Stimulated activated CD4-positive, alpha-beta T cell treated with anti-CD3 and anti-CD28 coated beads, Interleukin-15, amount 100 ng/mL, for 1 hour (primary cell): ENCODE results near the gene TRIP6.
"Not testable (repeated sequence)": the region's sequence is repeated elsewhere in the genome, so short reads cannot be mapped to it uniquely, and the experiment has no call there.

Source experiments
- DNase-seq, 2 donors: peaks; one replicate each; pipeline ENCODE4 v3.0.0-alpha.2; 2020; ENCODE audit warnings: low read depth in 1 of 2, low spot score in 1 of 2

Gene TRIP6

GRCh38 chr7:100910443-100910842 is 43.3 kb downstream of the TRIP6 start:
- DNase-seq, result not testable (repeated sequence)

DNA sequence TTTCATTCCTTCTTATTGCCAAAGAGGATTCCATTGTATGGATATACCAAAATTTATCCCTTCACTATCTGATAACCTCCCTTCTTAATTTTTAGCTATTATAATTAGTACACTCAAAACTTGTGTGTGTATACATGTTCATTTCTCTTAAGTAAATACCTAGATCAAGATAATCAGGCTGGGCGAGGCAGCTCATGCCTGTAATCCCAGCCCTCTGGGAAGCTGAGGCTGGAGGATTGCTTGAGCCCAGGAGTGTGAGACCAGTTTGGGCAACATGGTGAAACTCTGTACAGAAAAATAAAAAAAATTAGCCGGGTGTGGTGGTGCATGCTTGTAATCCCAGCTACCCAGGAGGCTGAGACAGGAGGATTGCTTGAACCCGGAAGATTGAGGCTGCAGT is 44.3 kb downstream of the TRIP6 start:
- no peak for DNase-seq

GRCh38 chr7:100914208-100914878 is 47.2 kb downstream of the TRIP6 start:
- no peak for DNase-seq

DNA sequence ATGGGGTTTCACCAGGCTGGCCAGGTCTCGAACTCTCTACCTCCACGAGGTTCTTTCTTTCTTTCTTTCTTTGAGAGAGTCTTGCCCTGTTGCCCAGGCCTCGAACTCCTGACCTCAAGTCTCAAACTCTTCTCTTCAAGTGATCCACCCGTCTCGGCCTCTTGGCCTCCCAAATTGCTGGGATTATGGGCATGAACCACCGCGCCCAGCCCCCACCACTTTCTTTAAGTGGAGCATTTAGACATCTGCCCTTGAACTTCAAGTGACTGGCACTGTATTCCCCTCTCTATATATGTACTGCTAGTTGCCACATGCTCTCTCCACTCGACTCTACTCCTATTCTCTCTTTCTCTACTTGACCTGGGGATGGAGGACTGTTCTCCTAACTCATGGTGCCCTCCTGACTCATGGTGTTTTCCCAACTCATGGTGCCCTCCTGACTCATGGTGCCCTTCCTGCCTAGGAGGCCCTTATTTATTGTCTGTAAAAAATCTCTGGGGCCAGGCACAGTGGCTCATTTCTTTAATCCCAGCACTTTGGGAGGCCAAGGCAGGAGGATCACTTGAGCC is 47.8 kb downstream of the TRIP6 start:
- no peak for DNase-seq

DNA sequence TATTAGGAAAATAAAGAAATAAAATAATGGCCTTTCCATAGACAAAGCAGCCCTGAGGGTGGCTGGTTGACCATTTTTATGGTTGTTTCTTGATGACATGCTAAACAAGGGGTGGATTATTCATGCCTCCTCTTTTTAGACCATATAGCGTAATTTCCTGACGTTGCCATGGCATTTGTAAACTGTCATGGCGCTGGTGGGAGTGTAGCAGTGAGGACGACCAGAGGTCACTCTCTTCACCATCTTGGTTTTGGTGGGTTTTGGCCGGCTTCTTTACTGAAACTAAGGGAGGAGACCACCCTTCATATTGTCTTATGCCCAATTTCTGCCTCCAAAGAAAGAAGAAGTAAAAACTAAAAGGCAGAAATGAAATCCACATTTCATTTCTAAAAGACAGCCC is 52.1 kb downstream of the TRIP6 start:
- DNase-seq, result not testable (repeated sequence)

GRCh38 chr7:100919779-100920437 is 52.7 kb downstream of the TRIP6 start:
- DNase-seq, result not testable (repeated sequence)

- DNase-seq, result no peak
These were observed 53.9 kb downstream of the TRIP6 start for GRCh38 chr7:100921039-100921438.
